ENCODE results near the gene NOS3. TPM values are rescaled to one million over a fixed set of nuclear protein-coding genes. Genes with fewer than 3 reads are reported as not detected.

The NOS3 gene
- total RNA-seq, 1 donor from 2014 or later = 15.1 TPM

- H3K9me3 ChIP-seq = no peaks in the 10 kb centered on the region
- ATAC-seq (no peak), DNase-seq (no peak)
- intact Hi-C loops (cut with DNase I) = no loop called here
- H3K36me3 ChIP-seq = peaks cover 11% of the 10 kb centered on the region
- H3K27me3 ChIP-seq (ENCODE audit: low read depth) = no peaks in the 10 kb centered on the region
- H3K4me3 ChIP-seq = peak overlapping the region; percentile 72
- peaks cover 44% of the 10 kb centered on the region for H3K4me1 ChIP-seq
- TF ChIP-seq CTCF (IDR thresholded peaks at IDR 0.05) = no peak
- peak overlapping the region; percentile 97 for H3K27ac ChIP-seq
Observed at GRCh38 chr7:151058781-151059366, 68.1 kb downstream of the NOS3 start.

DNA sequence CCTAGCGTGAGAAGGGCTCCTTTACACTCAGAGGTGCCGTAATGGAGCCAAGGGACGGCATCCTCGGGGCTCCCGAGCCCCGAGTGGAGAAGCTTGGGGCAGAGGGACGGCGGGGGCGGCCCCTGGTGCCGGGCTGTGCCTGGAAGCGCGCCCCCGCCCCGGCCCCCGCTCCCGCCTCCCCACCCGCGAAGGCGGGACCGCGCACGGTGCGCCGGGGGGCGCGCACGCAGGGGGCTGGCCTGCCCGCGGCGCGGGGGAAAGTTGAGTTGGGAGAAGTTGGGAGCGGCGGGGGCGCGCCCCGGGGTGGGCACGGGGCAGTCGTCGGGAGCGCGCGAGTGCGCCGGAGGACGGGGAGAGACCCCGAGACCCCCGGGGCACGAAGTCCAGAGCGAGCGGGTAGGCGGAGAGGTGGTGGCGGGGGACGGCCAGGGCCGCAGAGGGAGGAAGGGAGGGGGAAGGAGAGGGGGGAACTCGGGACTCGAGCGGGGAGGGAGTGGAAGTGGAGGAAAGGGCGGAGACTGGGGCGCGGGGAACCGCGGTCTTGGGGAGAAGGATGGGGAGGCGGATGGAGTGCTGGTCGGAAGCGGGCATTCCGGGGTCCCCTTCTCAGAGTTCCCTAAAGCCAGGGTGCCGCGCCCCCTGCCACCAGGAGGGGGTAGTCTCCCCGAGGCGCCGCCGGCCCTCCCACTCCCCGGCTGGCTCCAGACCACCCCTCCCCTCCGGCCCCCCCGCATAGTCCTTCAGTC is 68.7 kb downstream of the NOS3 start, which contains the start of gene SLC4A2:
TSS of gene SLC4A2 (plus strand) at position 223 of the 746 bp plus-strand sequence. CDS start 2,399 bp downstream, outside the sequence.
- peaks cover 18% of the 10 kb centered on the region for H3K36me3 ChIP-seq
- H3K27me3 ChIP-seq (ENCODE audit: low read depth) = no peaks in the 10 kb centered on the region
- peaks cover 44% of the 10 kb centered on the region for H3K4me1 ChIP-seq
- peak; percentile 49 for TF ChIP-seq CTCF (IDR thresholded peaks at IDR 0.05)
- intact Hi-C loops (cut with DNase I) = no loop called here
- H3K4me3 ChIP-seq = peak within 1 kb of the TSS; percentile 72
- DNase-seq (peak; percentile 86), ATAC-seq (peak; percentile 69 to 74)
- peak within 1 kb of the TSS; percentile 97 for H3K27ac ChIP-seq
- no peaks in the 10 kb centered on the region for H3K9me3 ChIP-seq

DNA sequence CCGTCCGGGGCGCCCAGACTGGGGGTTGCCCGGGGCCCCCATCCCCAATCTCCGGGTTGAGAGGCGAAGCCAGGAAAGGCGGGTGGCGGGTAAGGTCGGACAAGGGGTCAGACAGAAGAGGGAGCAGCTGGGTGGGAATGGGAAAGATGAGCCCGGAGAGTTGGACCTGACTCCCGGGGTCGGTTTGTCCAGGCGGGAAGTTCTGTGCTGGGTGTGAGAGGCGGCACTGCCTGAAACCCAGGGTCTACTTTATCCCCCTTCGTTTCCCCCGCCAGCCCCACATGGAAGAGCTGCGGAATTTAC is 69.2 kb downstream of the NOS3 start:
- peak overlapping the region; percentile 72 for H3K4me3 ChIP-seq
- peak overlapping the region; percentile 97 for H3K27ac ChIP-seq
- H3K36me3 ChIP-seq = peaks cover 23% of the 10 kb centered on the region
- H3K4me1 ChIP-seq = peaks cover 44% of the 10 kb centered on the region
- no peaks in the 10 kb centered on the region for H3K27me3 ChIP-seq (ENCODE audit: low read depth)
- intact Hi-C loops (cut with DNase I) = no loop called here
- no peak for TF ChIP-seq CTCF (IDR thresholded peaks at IDR 0.05)
- ATAC-seq (no peak), DNase-seq (no peak)
- no peaks in the 10 kb centered on the region for H3K9me3 ChIP-seq

GRCh38 chr7:151060416-151061212 is 69.8 kb downstream of the NOS3 start:
- Histone ChIP-seq H3K36me3 (peaks cover 29% of the 10 kb centered on the region), H3K27ac (peak overlapping the region; percentile 97), H3K27me3 (ENCODE audit: low read depth) (no peaks in the 10 kb centered on the region), H3K9me3 (no peaks in the 10 kb centered on the region), H3K4me3 (peak overlapping the region; percentile 72), H3K4me1 (peaks cover 44% of the 10 kb centered on the region)
- intact Hi-C loops (cut with DNase I) = no loop called here
- no peak for TF ChIP-seq CTCF (IDR thresholded peaks at IDR 0.05)
- ATAC-seq (no peak), DNase-seq (no peak)

DNA sequence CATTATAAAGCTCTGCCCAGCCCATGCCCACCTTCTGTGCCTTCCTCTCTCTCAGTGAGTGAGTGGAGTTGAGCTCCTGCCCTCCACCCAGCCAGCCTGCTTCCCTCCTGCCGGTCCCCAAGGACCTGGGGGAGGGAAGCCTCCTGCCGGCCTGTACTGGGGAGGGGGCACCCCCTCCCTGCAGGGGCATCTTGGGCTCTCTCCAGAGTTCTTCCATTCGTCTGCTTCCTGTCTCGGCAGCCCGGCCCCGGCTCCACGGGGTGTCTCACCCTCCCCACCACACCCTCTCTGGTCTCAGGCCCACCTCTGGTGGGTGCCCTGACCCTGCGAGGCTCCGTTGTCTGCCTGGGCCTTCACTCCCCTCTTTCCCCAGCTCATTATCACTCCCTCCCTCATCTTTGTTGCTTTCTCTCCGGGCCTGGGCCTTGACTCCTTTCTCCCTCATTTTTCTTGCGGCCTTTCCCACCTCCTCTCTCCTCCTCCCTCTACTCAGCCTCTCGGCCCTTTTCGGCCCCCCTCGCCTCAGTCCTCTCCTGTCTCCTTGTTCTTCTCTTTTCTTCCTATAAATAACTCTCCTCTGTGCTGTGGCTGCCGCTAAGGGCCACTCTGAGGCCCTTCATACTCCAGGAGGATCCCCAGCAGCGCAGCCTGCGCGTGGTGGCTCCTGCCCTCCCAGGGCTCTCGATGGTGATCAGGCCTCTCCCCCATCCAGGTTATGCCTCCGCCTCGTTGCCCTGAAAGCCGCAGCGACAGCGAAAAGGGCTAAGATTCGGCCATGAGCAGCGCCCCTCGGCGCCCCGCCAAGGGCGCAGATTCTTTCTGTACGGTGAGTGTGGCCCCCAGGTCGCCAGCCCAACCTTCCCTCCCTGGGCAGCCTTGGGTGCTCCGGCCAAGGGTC is 70.6 kb downstream of the NOS3 start:
- intact Hi-C loops (cut with DNase I) = no loop called here
- TF ChIP-seq CTCF (IDR thresholded peaks at IDR 0.05) = no peak
- ATAC-seq = peak; percentile 16 to 30
- Histone ChIP-seq H3K9me3 (no peaks in the 10 kb centered on the region), H3K27ac (peak overlapping the region; percentile 36), H3K4me3 (peak overlapping the region; percentile 72), H3K4me1 (peaks cover 44% of the 10 kb centered on the region), H3K36me3 (peaks cover 37% of the 10 kb centered on the region), H3K27me3 (ENCODE audit: low read depth) (no peaks in the 10 kb centered on the region)
- DNase-seq = peak; percentile 73

Data from lower lobe of right lung (tissue), 2 donors.